Measurements from ENCODE around the gene IARS2. TPM values are rescaled to one million over a fixed set of nuclear protein-coding genes. Genes with fewer than 3 reads are reported as not detected.
"Not testable (repeated sequence)": the region's sequence is repeated elsewhere in the genome, so short reads cannot be mapped to it uniquely, and the experiment has no call there.

Gene IARS2
- polyA plus RNA-seq, 1 donor from 2014 or later: 59.2 TPM

- peak overlapping the region; percentile 50 for H3K27ac ChIP-seq (ENCODE audit: low read length)
- no peak overlapping the region for H3K9ac ChIP-seq (ENCODE audit: low read length)
- peak overlapping the region; percentile 3 for H3K4me3 ChIP-seq (ENCODE audit: low read length)
- H2AFZ ChIP-seq (ENCODE audit: low read depth, low read length): no peak overlapping the region
- H3K27me3 ChIP-seq (ENCODE audit: insufficient read depth, low read depth, low read length): no peaks in the 10 kb centered on the region
- H3K36me3 ChIP-seq (ENCODE audit: insufficient read depth, low read length): peaks cover 8% of the 10 kb centered on the region
- H3K9me3 ChIP-seq (ENCODE audit: low read length): no peaks in the 10 kb centered on the region
- no peaks in the 10 kb centered on the region for H4K20me1 ChIP-seq (ENCODE audit: insufficient read depth)
- no peaks in the 10 kb centered on the region for H3K9me2 ChIP-seq (ENCODE audit: insufficient read depth, low read length)
- TF ChIP-seq REST (IDR thresholded peaks at IDR 0.05; ENCODE audit: borderline replicate concordance) (peak; percentile 98), TAF1 (IDR thresholded peaks at IDR 0.05; ENCODE audit: low read depth) (no peak), RAD21 (conservative IDR thresholded peaks at IDR 0.05) (no peak), EZH2 (IDR thresholded peaks at IDR 0.05; ENCODE audit: borderline replicate concordance, insufficient read depth, low read length, poor library complexity, severe bottlenecking) (no peak), SMC3 (conservative IDR thresholded peaks at IDR 0.05; ENCODE audit: poor library complexity) (no peak), MXI1 (conservative IDR thresholded peaks at IDR 0.05; ENCODE audit: poor library complexity, severe bottlenecking) (no peak), POLR2AphosphoS5 (IDR thresholded peaks at IDR 0.05) (peak; percentile 11), CTCF (IDR thresholded peaks at IDR 0.05; ENCODE audit: poor library complexity, severe bottlenecking) (no peak), EP300 (conservative IDR thresholded peaks at IDR 0.05; ENCODE audit: poor library complexity, severe bottlenecking) (no peak)
- no peaks in the 10 kb centered on the region for H3K79me2 ChIP-seq (replicated peaks; ENCODE audit: insufficient read depth, low read length)
- no peak overlapping the region for H3K4me2 ChIP-seq (ENCODE audit: low read length)
- no peaks in the 10 kb centered on the region for H3F3A ChIP-seq (ENCODE audit: insufficient read depth, low read length, poor library complexity, severe bottlenecking)
These were observed 63.8 kb downstream of the IARS2 start for GRCh38 chr1:220157738-220158137.

- H3K9me2 ChIP-seq (ENCODE audit: insufficient read depth, low read length); H3K79me2 ChIP-seq (replicated peaks; ENCODE audit: insufficient read depth, low read length); H3K9me3 ChIP-seq (ENCODE audit: low read length); H2AFZ ChIP-seq (ENCODE audit: low read depth, low read length); H3K36me3 ChIP-seq (ENCODE audit: insufficient read depth, low read length); H3K27ac ChIP-seq (ENCODE audit: low read length); H3K27me3 ChIP-seq (ENCODE audit: insufficient read depth, low read depth, low read length); H4K20me1 ChIP-seq (ENCODE audit: insufficient read depth); H3K4me2 ChIP-seq (ENCODE audit: low read length); H3K9ac ChIP-seq (ENCODE audit: low read length); H3K4me3 ChIP-seq (ENCODE audit: low read length); H3F3A ChIP-seq (ENCODE audit: insufficient read depth, low read length, poor library complexity, severe bottlenecking): not testable (repeated sequence)
These were observed 64.6 kb downstream of the IARS2 start for GRCh38 chr1:220158530-220158929.

GRCh38 chr1:220159041-220159440 is 65.1 kb downstream of the IARS2 start:
- Histone ChIP-seq H3K27ac (ENCODE audit: low read length) (no peak overlapping the region), H3F3A (ENCODE audit: insufficient read depth, low read length, poor library complexity, severe bottlenecking) (no peaks in the 10 kb centered on the region), H3K9me2 (ENCODE audit: insufficient read depth, low read length) (no peaks in the 10 kb centered on the region), H3K36me3 (ENCODE audit: insufficient read depth, low read length) (peaks cover 5% of the 10 kb centered on the region), H4K20me1 (ENCODE audit: insufficient read depth) (no peaks in the 10 kb centered on the region), H3K79me2 (replicated peaks; ENCODE audit: insufficient read depth, low read length) (no peaks in the 10 kb centered on the region), H2AFZ (ENCODE audit: low read depth, low read length) (no peak overlapping the region), H3K9ac (ENCODE audit: low read length) (no peak overlapping the region), H3K9me3 (ENCODE audit: low read length) (no peaks in the 10 kb centered on the region), H3K4me3 (ENCODE audit: low read length) (no peak overlapping the region), H3K27me3 (ENCODE audit: insufficient read depth, low read depth, low read length) (no peaks in the 10 kb centered on the region), H3K4me2 (ENCODE audit: low read length) (no peak overlapping the region)
- TF ChIP-seq CTCF (IDR thresholded peaks at IDR 0.05; ENCODE audit: poor library complexity, severe bottlenecking) (no peak), EP300 (conservative IDR thresholded peaks at IDR 0.05; ENCODE audit: poor library complexity, severe bottlenecking) (no peak), EZH2 (IDR thresholded peaks at IDR 0.05; ENCODE audit: borderline replicate concordance, insufficient read depth, low read length, poor library complexity, severe bottlenecking) (no peak), POLR2AphosphoS5 (IDR thresholded peaks at IDR 0.05) (no peak), SMC3 (conservative IDR thresholded peaks at IDR 0.05; ENCODE audit: poor library complexity) (no peak), REST (IDR thresholded peaks at IDR 0.05; ENCODE audit: borderline replicate concordance) (no peak), TAF1 (IDR thresholded peaks at IDR 0.05; ENCODE audit: low read depth) (no peak), RAD21 (conservative IDR thresholded peaks at IDR 0.05) (no peak), MXI1 (conservative IDR thresholded peaks at IDR 0.05; ENCODE audit: poor library complexity, severe bottlenecking) (no peak)
